Endothelial cell (in vitro differentiated cells): ENCODE data around the gene TMEM132D. TPM values are rescaled to one million over a fixed set of nuclear protein-coding genes. Genes with fewer than 3 reads are reported as not detected.

Source experiments
- DNase-seq: peaks from one replicate; pipeline ENCODE4 v3.0.0; 2021; ENCODE audit warnings: low spot score
- H3K27ac Mint-ChIP-seq: one replicate; pipeline ENCODE4 v1.8.0; 2021; ENCODE audit warnings: mixed read lengths, inconsistent platforms; ENCODE audit not compliant: unreplicated experiment
- H3K27me3 Mint-ChIP-seq: one replicate; pipeline ENCODE4 v1.8.0; 2021; ENCODE audit warnings: mild to moderate bottlenecking, moderate library complexity, mixed read lengths, inconsistent platforms; ENCODE audit not compliant: unreplicated experiment
- H3K36me3 Mint-ChIP-seq: one replicate; pipeline ENCODE4 v1.8.0; 2021; ENCODE audit warnings: mild to moderate bottlenecking, low read depth, mixed read lengths, inconsistent platforms; ENCODE audit not compliant: unreplicated experiment
- H3K4me1 Mint-ChIP-seq: one replicate; pipeline ENCODE4 v1.8.0; 2021; ENCODE audit warnings: mild to moderate bottlenecking, mixed read lengths, inconsistent platforms; ENCODE audit not compliant: unreplicated experiment
- H3K4me3 Mint-ChIP-seq: one replicate; pipeline ENCODE4 v1.8.0; 2021; ENCODE audit warnings: mild to moderate bottlenecking, mixed read lengths, inconsistent platforms; ENCODE audit not compliant: unreplicated experiment
- H3K9me3 Mint-ChIP-seq: one replicate; pipeline ENCODE4 v1.8.0; 2021; ENCODE audit warnings: mixed read lengths, inconsistent platforms; ENCODE audit not compliant: unreplicated experiment
- CTCF ChIP-seq: fragments of 200-600 bp; sonication (generic); IDR thresholded peaks from one replicate; pipeline ENCODE4 v1.5.0; 2021; ENCODE audit warnings: antibody characterized with exemption; ENCODE audit not compliant: unreplicated experiment
- total RNA-seq: library from RNA; stranded (reverse); fragmentation: NEBNext Ultra II Directional; extraction: Animal tissue kit (Norgen Biotek cat#: 25700); gene quantifications from one replicate; pipeline ENCODE4 v1.2.1, GENCODE V29; 2021; ENCODE audit not compliant: unreplicated experiment

Gene TMEM132D
- total RNA-seq, 1 donor from 2014 or later, result not detected

- Mint-ChIP-seq H3K9me3 (peaks cover 49% of the 10 kb centered on the region), H3K4me3 (no peak overlapping the region), H3K27me3 (peaks cover 5% of the 10 kb centered on the region), H3K4me1 (no peaks in the 10 kb centered on the region), H3K36me3 (peaks cover 10% of the 10 kb centered on the region), H3K27ac (no peak overlapping the region)
- no peak for DNase-seq
- no peak for TF ChIP-seq CTCF
These were observed 318.5 kb downstream of the TMEM132D start for GRCh38 chr12:129585296-129585695.

DNA sequence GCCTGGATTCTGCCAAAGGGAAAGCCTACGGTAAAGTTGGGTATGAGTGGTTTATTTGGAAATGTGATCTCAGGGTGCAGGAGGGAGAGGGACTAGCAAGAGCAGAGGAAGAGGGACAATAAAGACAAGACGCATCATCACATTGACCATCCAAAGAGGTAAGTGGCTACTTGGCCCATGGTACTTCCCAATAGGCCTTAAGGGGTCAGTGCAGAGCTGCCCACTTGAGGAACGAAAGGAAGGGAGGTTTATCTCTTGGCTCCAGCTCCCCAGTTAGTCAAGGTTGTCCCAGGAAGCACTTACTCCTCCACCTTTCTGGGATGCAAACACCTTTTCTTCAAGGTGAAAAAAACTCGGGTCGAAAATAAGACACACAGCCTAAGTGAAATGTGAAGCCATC is 323.9 kb downstream of the TMEM132D start:
- DNase-seq, result no peak
- peaks cover 3% of the 10 kb centered on the region for H3K27me3 Mint-ChIP-seq
- H3K9me3 Mint-ChIP-seq, result peaks cover 52% of the 10 kb centered on the region
- H3K4me1 Mint-ChIP-seq, result no peaks in the 10 kb centered on the region
- H3K27ac Mint-ChIP-seq, result no peak overlapping the region
- peaks cover 13% of the 10 kb centered on the region for H3K36me3 Mint-ChIP-seq
- H3K4me3 Mint-ChIP-seq, result no peak overlapping the region
- TF ChIP-seq CTCF, result no peak

- H3K4me1 Mint-ChIP-seq, result no peaks in the 10 kb centered on the region
- DNase-seq, result no peak
- H3K4me3 Mint-ChIP-seq, result no peak overlapping the region
- no peaks in the 10 kb centered on the region for H3K27me3 Mint-ChIP-seq
- H3K27ac Mint-ChIP-seq, result no peak overlapping the region
- H3K9me3 Mint-ChIP-seq, result peaks cover 43% of the 10 kb centered on the region
- peaks cover 10% of the 10 kb centered on the region for H3K36me3 Mint-ChIP-seq
- TF ChIP-seq CTCF, result no peak
These were observed 331.8 kb downstream of the TMEM132D start for GRCh38 chr12:129571901-129572494.

GRCh38 chr12:129570796-129571400 is 332.9 kb downstream of the TMEM132D start:
- H3K27me3 Mint-ChIP-seq, result no peaks in the 10 kb centered on the region
- H3K4me3 Mint-ChIP-seq, result peak overlapping the region; percentile 50
- no peak for DNase-seq
- H3K4me1 Mint-ChIP-seq, result no peaks in the 10 kb centered on the region
- H3K36me3 Mint-ChIP-seq, result peaks cover 10% of the 10 kb centered on the region
- no peak for TF ChIP-seq CTCF
- H3K9me3 Mint-ChIP-seq, result peaks cover 48% of the 10 kb centered on the region
- no peak overlapping the region for H3K27ac Mint-ChIP-seq

DNA sequence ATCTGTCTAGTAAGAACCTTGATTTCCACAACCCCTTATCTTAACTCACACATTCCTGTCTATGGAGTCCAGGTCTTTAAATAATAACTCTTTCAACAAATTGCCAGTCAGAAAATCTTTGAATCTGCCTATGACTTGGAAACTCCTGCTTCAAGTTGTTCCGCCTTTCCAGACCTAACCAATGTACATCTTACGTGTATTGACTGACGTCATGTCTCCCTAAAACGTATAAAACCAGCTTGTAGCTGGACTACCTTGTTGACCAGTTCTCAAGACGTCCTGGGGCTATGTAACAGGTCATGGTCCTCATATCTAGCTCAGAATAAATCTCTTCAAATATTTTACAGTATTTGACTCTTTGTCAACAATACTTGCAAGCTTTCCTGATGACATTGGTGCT is 337.0 kb downstream of the TMEM132D start:
- H3K4me1 Mint-ChIP-seq, result no peaks in the 10 kb centered on the region
- peaks cover 10% of the 10 kb centered on the region for H3K36me3 Mint-ChIP-seq
- peaks cover 7% of the 10 kb centered on the region for H3K27me3 Mint-ChIP-seq
- peaks cover 46% of the 10 kb centered on the region for H3K9me3 Mint-ChIP-seq
- H3K4me3 Mint-ChIP-seq, result no peak overlapping the region
- no peak overlapping the region for H3K27ac Mint-ChIP-seq
- DNase-seq, result no peak
- no peak for TF ChIP-seq CTCF
